ENCODE measurements around the gene AP5B1. TPM values are rescaled to one million over a fixed set of nuclear protein-coding genes. Genes with fewer than 3 reads are reported as not detected.

The AP5B1 gene
- total RNA-seq, 1 donor: 18.1 TPM

GRCh38 chr11:65730461-65730860, 50.3 kb downstream of the AP5B1 start:
- Histone ChIP-seq H3K27ac (ENCODE audit: low read depth, low read length) (no peak overlapping the region), H3K4me3 (ENCODE audit: insufficient read depth, low read length) (no peak overlapping the region), H3K4me1 (ENCODE audit: insufficient read depth, low read length) (no peaks in the 10 kb centered on the region), H3K9me3 (ENCODE audit: low read depth, low read length) (no peaks in the 10 kb centered on the region), H3K27me3 (ENCODE audit: insufficient read depth, low read length) (peaks cover 3% of the 10 kb centered on the region), H3K79me2 (ENCODE audit: insufficient read depth, low read length) (no peaks in the 10 kb centered on the region), H2AFZ (ENCODE audit: low read length) (no peak overlapping the region), H3K4me2 (ENCODE audit: insufficient read depth, low read length) (no peak overlapping the region), H4K20me1 (ENCODE audit: insufficient read depth, low read length) (no peaks in the 10 kb centered on the region), H3K36me3 (ENCODE audit: insufficient read depth, low read length) (no peaks in the 10 kb centered on the region)
- TF ChIP-seq CTCF (IDR thresholded peaks at IDR 0.05; ENCODE audit: extremely low read depth, low read depth, low read length): no peak
- no peak for DNase-seq (ENCODE audit: insufficient read length, low spot score, missing footprints)

GRCh38 chr11:65727865-65728264, 52.9 kb downstream of the AP5B1 start:
- H3K36me3 ChIP-seq (ENCODE audit: insufficient read depth, low read length): no peaks in the 10 kb centered on the region
- H3K4me2 ChIP-seq (ENCODE audit: insufficient read depth, low read length): no peak overlapping the region
- H3K79me2 ChIP-seq (ENCODE audit: insufficient read depth, low read length): no peaks in the 10 kb centered on the region
- no peak overlapping the region for H3K27ac ChIP-seq (ENCODE audit: low read depth, low read length)
- no peaks in the 10 kb centered on the region for H4K20me1 ChIP-seq (ENCODE audit: insufficient read depth, low read length)
- no peak overlapping the region for H2AFZ ChIP-seq (ENCODE audit: low read length)
- H3K4me1 ChIP-seq (ENCODE audit: insufficient read depth, low read length): no peaks in the 10 kb centered on the region
- DNase-seq (ENCODE audit: insufficient read length, low spot score, missing footprints): no peak
- no peak overlapping the region for H3K4me3 ChIP-seq (ENCODE audit: insufficient read depth, low read length)
- TF ChIP-seq CTCF (IDR thresholded peaks at IDR 0.05; ENCODE audit: extremely low read depth, low read depth, low read length): no peak
- H3K9me3 ChIP-seq (ENCODE audit: low read depth, low read length): no peaks in the 10 kb centered on the region
- H3K27me3 ChIP-seq (ENCODE audit: insufficient read depth, low read length): peaks cover 3% of the 10 kb centered on the region

GRCh38 chr11:65726660-65727059, 54.1 kb downstream of the AP5B1 start:
- Histone ChIP-seq H3K79me2 (ENCODE audit: insufficient read depth, low read length) (no peaks in the 10 kb centered on the region), H3K4me2 (ENCODE audit: insufficient read depth, low read length) (no peak overlapping the region), H3K4me1 (ENCODE audit: insufficient read depth, low read length) (no peaks in the 10 kb centered on the region), H3K36me3 (ENCODE audit: insufficient read depth, low read length) (no peaks in the 10 kb centered on the region), H3K4me3 (ENCODE audit: insufficient read depth, low read length) (no peak overlapping the region), H3K27me3 (ENCODE audit: insufficient read depth, low read length) (peaks cover 3% of the 10 kb centered on the region), H3K27ac (ENCODE audit: low read depth, low read length) (no peak overlapping the region), H3K9me3 (ENCODE audit: low read depth, low read length) (no peaks in the 10 kb centered on the region), H4K20me1 (ENCODE audit: insufficient read depth, low read length) (no peaks in the 10 kb centered on the region), H2AFZ (ENCODE audit: low read length) (no peak overlapping the region)
- no peak for TF ChIP-seq CTCF (IDR thresholded peaks at IDR 0.05; ENCODE audit: extremely low read depth, low read depth, low read length)
- no peak for DNase-seq (ENCODE audit: insufficient read length, low spot score, missing footprints)

Other genes with a start within 250 kb of the AP5B1 start
- 40.7 and 41.6 TPM in 2 replicates for gene LTBP3, start 222.6 kb downstream of the AP5B1 start, total RNA-seq
- 37.1 and 42.3 TPM in 2 replicates for gene ZNRD2, start 210.5 kb downstream of the AP5B1 start, total RNA-seq
- 31.5 and 36.2 TPM in 2 replicates for gene FAM89B, start 208.4 kb downstream of the AP5B1 start, total RNA-seq
- gene EHBP1L1, start 204.9 kb downstream of the AP5B1 start, total RNA-seq: 43.9 and 58.6 TPM in 2 replicates
- 0.29 TPM in 1 of 2 replicates, not detected in the other for gene KCNK7, start 185.2 kb downstream of the AP5B1 start, total RNA-seq
- 19.4 and 21.4 TPM in 2 replicates for gene MAP3K11, start 166.8 kb downstream of the AP5B1 start, total RNA-seq
- gene PCNX3, start 165.2 kb downstream of the AP5B1 start, total RNA-seq: 26.5 and 27.9 TPM in 2 replicates
- gene SIPA1, start 142.9 kb downstream of the AP5B1 start, total RNA-seq: 12.7 and 15.2 TPM in 2 replicates
- 29.2 and 31.8 TPM in 2 replicates for gene RELA, start 118.1 kb downstream of the AP5B1 start, total RNA-seq
- gene KAT5, start 68.7 kb downstream of the AP5B1 start, total RNA-seq: 37.4 and 44.2 TPM in 2 replicates
- gene RNASEH2C, start 60.2 kb downstream of the AP5B1 start, total RNA-seq: 27.4 and 27.9 TPM in 2 replicates
- not detected in 2 replicates for gene OVOL1, start 6.1 kb upstream of the AP5B1 start, total RNA-seq
- 1.1 and 1.5 TPM in 2 replicates for gene SNX32, start 53.0 kb upstream of the AP5B1 start, total RNA-seq
- gene CFL1, start 77.2 kb upstream of the AP5B1 start, total RNA-seq: 607 and 704 TPM in 2 replicates
- 50.1 and 53.6 TPM in 2 replicates for gene MUS81, start 79.5 kb upstream of the AP5B1 start, total RNA-seq
- 81.6 and 94.8 TPM in 2 replicates for gene EFEMP2, start 91.8 kb upstream of the AP5B1 start, total RNA-seq
- gene CTSW, start 98.9 kb upstream of the AP5B1 start, total RNA-seq: not detected in 2 replicates
- gene FIBP, start 107.5 kb upstream of the AP5B1 start, total RNA-seq: 129 and 151 TPM in 2 replicates
- gene CCDC85B, start 109.7 kb upstream of the AP5B1 start, total RNA-seq: 42.4 and 47.0 TPM in 2 replicates
- gene FOSL1, start 119.4 kb upstream of the AP5B1 start, total RNA-seq: 13.0 and 13.8 TPM in 2 replicates
- gene C11orf68, start 138.1 kb upstream of the AP5B1 start, total RNA-seq: 30.9 and 32.9 TPM in 2 replicates
- 170 and 190 TPM in 2 replicates for gene DRAP1, start 138.4 kb upstream of the AP5B1 start, total RNA-seq
- not detected in 2 replicates for gene TSGA10IP, start 164.5 kb upstream of the AP5B1 start, total RNA-seq
- gene SART1, start 180.8 kb upstream of the AP5B1 start, total RNA-seq: 22.4 and 25.3 TPM in 2 replicates
- 28.6 and 31.2 TPM in 2 replicates for gene EIF1AD, start 221.2 kb upstream of the AP5B1 start, total RNA-seq
- 14.5 and 14.7 TPM in 2 replicates for gene BANF1, start 221.5 kb upstream of the AP5B1 start, total RNA-seq
- gene CST6, start 231.0 kb upstream of the AP5B1 start, total RNA-seq: 1.8 and 2.9 TPM in 2 replicates
- not detected in 2 replicates for gene CATSPER1, start 245.5 kb upstream of the AP5B1 start, total RNA-seq

All from osteoblast (primary cell).